Measurements from ENCODE around the gene ADRA2C. TPM values are rescaled to one million over a fixed set of nuclear protein-coding genes. Genes with fewer than 3 reads are reported as not detected.
"Not testable (repeated sequence)": the region's sequence is repeated elsewhere in the genome, so short reads cannot be mapped to it uniquely, and the experiment has no call there.

Gene ADRA2C
- total RNA-seq, 1 experiment from 2014 or later = 18.5 TPM

GRCh38 chr4:3811621-3812020, 45.4 kb downstream of the ADRA2C start:
- Histone ChIP-seq H3K27me3 (peaks cover 4% of the 10 kb centered on the region; the same call in 1 of the 2 replicates), H3K4me3 (no peak overlapping the region), H3K27ac (no peak overlapping the region), H3K9me3 (replicated peaks) (no peaks in the 10 kb centered on the region), H3K4me1 (peaks cover 9% of the 10 kb centered on the region), H3K36me3 (no peaks in the 10 kb centered on the region)
- no peak for DNase-seq

GRCh38 chr4:3812211-3812934, 46.2 kb downstream of the ADRA2C start:
- Histone ChIP-seq H3K27me3 (peaks cover 3% of the 10 kb centered on the region; the same call in 1 of the 2 replicates), H3K27ac (no peak overlapping the region), H3K4me1 (peaks cover 9% of the 10 kb centered on the region), H3K9me3 (replicated peaks) (no peaks in the 10 kb centered on the region), H3K36me3 (no peaks in the 10 kb centered on the region), H3K4me3 (no peak overlapping the region)
- DNase-seq = no peak

GRCh38 chr4:3813151-3814052, 47.2 kb downstream of the ADRA2C start:
- H3K4me3 ChIP-seq = no peak overlapping the region
- H3K9me3 ChIP-seq (replicated peaks) = no peaks in the 10 kb centered on the region
- no peaks in the 10 kb centered on the region for H3K36me3 ChIP-seq
- no peak overlapping the region for H3K27ac ChIP-seq
- no peak for DNase-seq
- H3K4me1 ChIP-seq = peaks cover under 1% of the 10 kb centered on the region
- H3K27me3 ChIP-seq = no peaks in the 10 kb centered on the region

GRCh38 chr4:3814053-3814570, 47.9 kb downstream of the ADRA2C start:
- H3K36me3 ChIP-seq = no peaks in the 10 kb centered on the region
- no peaks in the 10 kb centered on the region for H3K27me3 ChIP-seq
- no peaks in the 10 kb centered on the region for H3K4me1 ChIP-seq
- no peak for DNase-seq
- H3K4me3 ChIP-seq = no peak overlapping the region
- no peak overlapping the region for H3K27ac ChIP-seq
- no peaks in the 10 kb centered on the region for H3K9me3 ChIP-seq (replicated peaks)

DNA sequence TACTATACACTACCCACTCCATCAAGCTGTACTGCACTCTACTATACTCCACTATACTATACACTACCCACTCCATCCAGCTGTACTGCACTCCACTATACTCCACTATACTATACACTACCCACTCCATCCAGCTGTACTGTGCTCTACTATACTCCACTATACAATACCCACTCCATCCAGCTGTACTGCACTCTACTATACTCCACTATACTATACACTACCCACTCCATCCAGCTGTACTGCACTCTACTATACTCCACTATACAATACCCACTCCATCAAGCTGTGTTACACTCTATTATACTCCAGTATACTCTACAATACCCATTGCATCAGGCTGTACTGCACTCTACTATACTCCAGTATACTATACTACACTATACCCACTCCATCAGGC, 48.7 kb downstream of the ADRA2C start:
- not testable (repeated sequence) for H3K9me3 ChIP-seq (replicated peaks); H3K36me3 ChIP-seq; DNase-seq; H3K27me3 ChIP-seq; H3K4me1 ChIP-seq; H3K4me3 ChIP-seq; H3K27ac ChIP-seq

DNA sequence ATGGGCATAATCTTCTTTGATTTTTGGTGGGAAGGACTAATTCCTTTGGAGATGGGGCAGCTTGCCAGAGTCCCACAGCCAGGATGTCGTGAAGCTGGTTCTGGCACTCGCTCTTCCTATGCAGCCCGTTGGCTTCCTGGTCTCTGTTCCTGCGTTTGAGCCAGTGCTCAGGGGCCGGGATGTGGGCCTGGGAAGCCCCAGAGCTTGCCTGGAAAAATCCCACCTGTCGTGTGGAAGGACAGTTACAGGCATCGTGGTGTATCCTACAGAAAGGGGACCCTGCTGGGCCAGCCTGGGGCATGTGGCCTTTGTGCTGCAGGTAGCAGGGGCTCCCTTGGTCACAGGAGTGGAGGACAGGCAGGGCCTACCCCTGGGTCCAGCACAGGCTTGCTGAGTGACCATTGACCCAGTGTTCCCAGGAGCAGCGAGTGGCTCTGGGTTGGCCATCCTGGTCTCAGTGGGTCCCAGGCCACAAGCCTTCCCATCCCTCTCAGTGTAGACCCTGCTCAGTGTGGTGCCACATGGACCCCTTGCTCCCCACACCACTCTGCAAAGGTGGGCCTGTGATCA, 50.2 kb downstream of the ADRA2C start:
- Histone ChIP-seq H3K27ac (no peak overlapping the region), H3K36me3 (no peaks in the 10 kb centered on the region), H3K4me3 (no peak overlapping the region), H3K4me1 (peaks cover under 1% of the 10 kb centered on the region; the same call in 1 of the 2 replicates), H3K27me3 (no peaks in the 10 kb centered on the region), H3K9me3 (replicated peaks) (no peaks in the 10 kb centered on the region)
- no peak for DNase-seq

GRCh38 chr4:3816983-3817960, 51.1 kb downstream of the ADRA2C start:
- DNase-seq = no peak
- Histone ChIP-seq H3K4me3 (no peak overlapping the region), H3K9me3 (replicated peaks) (no peaks in the 10 kb centered on the region), H3K36me3 (no peaks in the 10 kb centered on the region), H3K27me3 (no peaks in the 10 kb centered on the region), H3K27ac (no peak overlapping the region), H3K4me1 (peaks cover 10% of the 10 kb centered on the region)

Other genes with a start within 250 kb of the ADRA2C start
- gene LRPAP1, start 234.0 kb upstream of the ADRA2C start, total RNA-seq (2014; rRNA removed; shearing (Covaris generic)) = 107 and 109 TPM in 2 replicates